ENCODE data around the gene PIK3IP1.

The PIK3IP1 gene

GRCh38 chr22:31334329-31334728 lies 42.0 kb upstream of the PIK3IP1 start:
- H3K4me3 ChIP-seq (ENCODE audit: low read depth, low read length) = no peak overlapping the region
- TF ChIP-seq CTCF (IDR thresholded peaks at IDR 0.05; ENCODE audit: low read depth, low read length, missing control alignments) = no peak
- no peak for DNase-seq (ENCODE audit: low read depth)

- no peak for DNase-seq (ENCODE audit: low read depth)
- no peak overlapping the region for H3K4me3 ChIP-seq (ENCODE audit: low read depth, low read length)
- TF ChIP-seq CTCF (IDR thresholded peaks at IDR 0.05; ENCODE audit: low read depth, low read length, missing control alignments) = no peak
Observed at GRCh38 chr22:31333641-31334040, 41.4 kb upstream of the PIK3IP1 start.

GRCh38 chr22:31332886-31333285 lies 40.6 kb upstream of the PIK3IP1 start:
- H3K4me3 ChIP-seq (ENCODE audit: low read depth, low read length) = no peak overlapping the region
- TF ChIP-seq CTCF (IDR thresholded peaks at IDR 0.05; ENCODE audit: low read depth, low read length, missing control alignments) = no peak
- DNase-seq (ENCODE audit: low read depth) = no peak

- H3K4me3 ChIP-seq (ENCODE audit: low read depth, low read length) = no peak overlapping the region
- TF ChIP-seq CTCF (IDR thresholded peaks at IDR 0.05; ENCODE audit: low read depth, low read length, missing control alignments) = no peak
- no peak for DNase-seq (ENCODE audit: low read depth)
Observed at GRCh38 chr22:31332010-31332409, 39.7 kb upstream of the PIK3IP1 start.

- no peak overlapping the region for H3K4me3 ChIP-seq (ENCODE audit: low read depth, low read length)
- no peak for TF ChIP-seq CTCF (IDR thresholded peaks at IDR 0.05; ENCODE audit: low read depth, low read length, missing control alignments)
- DNase-seq (ENCODE audit: low read depth) = no peak
Observed at GRCh38 chr22:31329453-31330215, 37.3 kb upstream of the PIK3IP1 start.

- no peak for DNase-seq (ENCODE audit: low read depth)
- H3K4me3 ChIP-seq (ENCODE audit: low read depth, low read length) = no peak overlapping the region
- no peak for TF ChIP-seq CTCF (IDR thresholded peaks at IDR 0.05; ENCODE audit: low read depth, low read length, missing control alignments)
Observed at GRCh38 chr22:31329029-31329428, 36.7 kb upstream of the PIK3IP1 start.

GRCh38 chr22:31328544-31328960 lies 36.3 kb upstream of the PIK3IP1 start:
- TF ChIP-seq CTCF (IDR thresholded peaks at IDR 0.05; ENCODE audit: low read depth, low read length, missing control alignments) = no peak
- DNase-seq (ENCODE audit: low read depth) = no peak
- H3K4me3 ChIP-seq (ENCODE audit: low read depth, low read length) = no peak overlapping the region
